Duodenal mucosa (tissue), 2 donors: ENCODE results near the gene PTPRN2.
"Not testable (repeated sequence)": the region's sequence is repeated elsewhere in the genome, so short reads cannot be mapped to it uniquely, and the experiment has no call there.

Experiments
- H3K27ac ChIP-seq: one replicate; pipeline ENCODE4 v1.7.0; 2013; ENCODE audit warnings: low read depth, low read length
- H3K27me3 ChIP-seq, 2 donors: one replicate each; pipeline ENCODE4 v1.7.0; 2013; ENCODE audit warnings: low read length in 2 of 2, control low read depth in 1 of 2; ENCODE audit not compliant: insufficient read depth in 2 of 2, control insufficient read depth in 1 of 2
- H3K36me3 ChIP-seq, 2 donors: one replicate each; pipeline ENCODE4 v1.7.0; 2013; ENCODE audit warnings: low read length in 2 of 2, control low read depth in 1 of 2; ENCODE audit not compliant: insufficient read depth in 2 of 2, control insufficient read depth in 1 of 2
- H3K4me1 ChIP-seq, 2 donors: one replicate each; pipeline ENCODE4 v1.7.0; 2013; ENCODE audit warnings: low read length in 2 of 2, control low read depth in 1 of 2; ENCODE audit not compliant: insufficient read depth in 2 of 2, control insufficient read depth in 1 of 2
- H3K4me3 ChIP-seq, 2 donors: one replicate each; pipeline ENCODE4 v1.7.0; 2013; ENCODE audit warnings: low read length in 2 of 2, low read depth in 1 of 2
- H3K9ac ChIP-seq, 2 donors: one replicate each; pipeline ENCODE4 v1.7.0; 2013; ENCODE audit warnings: low read length in 2 of 2, low read depth in 1 of 2
- H3K9me3 ChIP-seq, 2 donors: one replicate each; pipeline ENCODE4 v1.7.0; 2013; ENCODE audit warnings: low read length in 2 of 2, control low read depth in 1 of 2; ENCODE audit not compliant: control insufficient read depth in 1 of 2

Gene PTPRN2

DNA sequence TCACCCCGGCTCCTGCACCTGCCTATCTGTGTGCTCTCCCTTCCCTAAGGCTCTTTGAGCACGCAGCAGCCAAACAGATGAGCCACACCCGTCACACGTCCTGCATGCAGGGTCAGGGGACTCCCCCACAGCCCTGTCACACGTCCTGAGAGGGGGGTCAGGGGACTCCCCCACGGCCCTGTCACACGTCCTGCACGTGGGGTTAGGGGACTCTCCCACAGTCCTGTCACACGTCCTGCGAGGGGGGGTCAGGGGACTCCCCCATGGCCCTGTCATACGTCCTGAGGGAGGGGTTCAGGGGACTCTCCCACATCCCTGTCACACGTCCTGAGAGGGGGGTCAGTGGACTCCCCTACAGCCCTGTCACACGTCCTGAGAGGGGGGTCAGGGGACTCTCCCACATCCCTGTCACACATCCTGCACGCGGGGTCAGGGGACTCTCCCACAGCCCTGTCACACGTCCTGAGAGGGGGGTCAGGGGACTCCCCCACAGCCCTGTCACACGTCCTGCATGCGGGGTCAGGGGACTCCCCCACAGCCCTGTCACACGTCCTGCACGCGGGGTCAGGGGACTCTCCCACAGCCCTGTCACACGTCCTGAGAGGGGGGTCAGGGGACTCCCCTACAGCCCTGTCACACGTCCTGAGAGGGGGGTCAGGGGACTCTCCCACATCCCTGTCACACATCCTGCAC, 211.3 kb downstream of the PTPRN2 start:
- H3K9me3 ChIP-seq, H3K36me3 ChIP-seq, H3K4me1 ChIP-seq, H3K27me3 ChIP-seq, H3K4me3 ChIP-seq, H3K27ac ChIP-seq, H3K9ac ChIP-seq: not testable (repeated sequence)

DNA sequence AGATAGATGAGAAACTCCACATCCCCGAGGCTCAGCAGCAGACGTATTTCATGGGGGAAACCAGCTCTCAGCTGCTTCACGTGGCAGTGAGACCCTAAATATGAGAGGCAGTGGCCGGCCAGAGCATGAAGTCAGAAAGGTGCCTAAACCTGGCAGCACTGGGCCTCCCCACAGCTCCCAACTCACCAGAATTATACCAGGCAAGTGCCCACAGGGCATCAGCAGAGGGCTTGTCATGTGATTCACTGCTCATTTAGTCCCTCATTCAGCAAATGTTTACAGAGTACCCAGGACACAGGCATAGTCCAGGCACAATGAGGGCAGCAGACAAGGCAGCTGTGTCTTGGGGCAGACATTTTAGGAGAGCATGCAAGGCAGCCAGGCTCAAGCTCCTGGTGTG, 212.6 kb downstream of the PTPRN2 start:
- no peaks in the 10 kb centered on the region for H3K9me3 ChIP-seq
- no peaks in the 10 kb centered on the region for H3K27me3 ChIP-seq
- no peaks in the 10 kb centered on the region for H3K36me3 ChIP-seq
- H3K4me1 ChIP-seq, result no peaks in the 10 kb centered on the region
- H3K27ac ChIP-seq, result no peak overlapping the region
- no peak overlapping the region for H3K4me3 ChIP-seq
- no peak overlapping the region for H3K9ac ChIP-seq

DNA sequence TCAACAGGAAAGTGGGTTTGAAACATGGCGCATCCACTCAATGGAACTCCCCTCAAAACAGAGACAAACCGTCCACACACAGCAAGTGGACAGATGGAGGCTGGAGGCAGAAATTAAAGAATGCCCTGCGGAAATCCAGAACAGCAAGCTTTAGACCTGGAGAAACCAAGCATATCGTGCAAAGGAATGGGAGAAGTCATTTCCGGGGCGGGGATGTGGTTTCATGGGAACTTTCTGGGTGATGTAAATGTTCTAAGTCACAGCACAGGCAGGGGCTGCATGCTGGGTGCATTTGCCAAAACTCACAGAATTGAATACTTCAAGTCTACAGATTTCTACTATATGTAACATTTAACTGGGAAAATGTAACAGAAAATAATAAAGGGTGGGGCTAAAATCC, 213.0 kb downstream of the PTPRN2 start:
- Histone ChIP-seq H3K4me3 (no peak overlapping the region), H3K27me3 (no peaks in the 10 kb centered on the region), H3K36me3 (no peaks in the 10 kb centered on the region), H3K9me3 (no peaks in the 10 kb centered on the region), H3K4me1 (no peaks in the 10 kb centered on the region), H3K9ac (no peak overlapping the region), H3K27ac (no peak overlapping the region)

DNA sequence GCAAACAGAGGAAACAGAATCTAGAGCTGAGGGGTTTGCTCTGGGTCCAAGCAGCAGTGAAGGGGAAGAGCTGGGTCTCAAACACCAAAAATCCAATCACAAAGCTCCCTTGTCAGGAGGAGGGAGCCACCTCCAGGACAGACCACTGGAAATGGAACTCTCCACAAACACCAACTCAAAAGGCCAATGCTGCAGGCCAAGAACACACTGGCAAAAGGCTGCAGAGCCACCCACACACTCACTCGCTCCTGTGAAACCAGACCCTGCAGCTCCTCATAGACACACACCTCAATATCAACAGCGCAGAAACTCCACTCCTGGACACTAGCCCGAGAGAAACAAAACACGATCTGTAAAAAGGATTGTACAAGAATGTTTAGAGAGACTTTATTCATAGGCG, 213.5 kb downstream of the PTPRN2 start:
- H3K27ac ChIP-seq, result no peak overlapping the region
- no peak overlapping the region for H3K9ac ChIP-seq
- no peak overlapping the region for H3K4me3 ChIP-seq
- no peaks in the 10 kb centered on the region for H3K4me1 ChIP-seq
- no peaks in the 10 kb centered on the region for H3K27me3 ChIP-seq
- no peaks in the 10 kb centered on the region for H3K9me3 ChIP-seq
- H3K36me3 ChIP-seq, result no peaks in the 10 kb centered on the region

- Histone ChIP-seq H3K4me3 (no peak overlapping the region), H3K9me3 (no peaks in the 10 kb centered on the region), H3K4me1 (no peaks in the 10 kb centered on the region), H3K9ac (no peak overlapping the region), H3K27ac (no peak overlapping the region), H3K27me3 (no peaks in the 10 kb centered on the region), H3K36me3 (no peaks in the 10 kb centered on the region)
These were observed 214.0 kb downstream of the PTPRN2 start for GRCh38 chr7:158373476-158374133.

DNA sequence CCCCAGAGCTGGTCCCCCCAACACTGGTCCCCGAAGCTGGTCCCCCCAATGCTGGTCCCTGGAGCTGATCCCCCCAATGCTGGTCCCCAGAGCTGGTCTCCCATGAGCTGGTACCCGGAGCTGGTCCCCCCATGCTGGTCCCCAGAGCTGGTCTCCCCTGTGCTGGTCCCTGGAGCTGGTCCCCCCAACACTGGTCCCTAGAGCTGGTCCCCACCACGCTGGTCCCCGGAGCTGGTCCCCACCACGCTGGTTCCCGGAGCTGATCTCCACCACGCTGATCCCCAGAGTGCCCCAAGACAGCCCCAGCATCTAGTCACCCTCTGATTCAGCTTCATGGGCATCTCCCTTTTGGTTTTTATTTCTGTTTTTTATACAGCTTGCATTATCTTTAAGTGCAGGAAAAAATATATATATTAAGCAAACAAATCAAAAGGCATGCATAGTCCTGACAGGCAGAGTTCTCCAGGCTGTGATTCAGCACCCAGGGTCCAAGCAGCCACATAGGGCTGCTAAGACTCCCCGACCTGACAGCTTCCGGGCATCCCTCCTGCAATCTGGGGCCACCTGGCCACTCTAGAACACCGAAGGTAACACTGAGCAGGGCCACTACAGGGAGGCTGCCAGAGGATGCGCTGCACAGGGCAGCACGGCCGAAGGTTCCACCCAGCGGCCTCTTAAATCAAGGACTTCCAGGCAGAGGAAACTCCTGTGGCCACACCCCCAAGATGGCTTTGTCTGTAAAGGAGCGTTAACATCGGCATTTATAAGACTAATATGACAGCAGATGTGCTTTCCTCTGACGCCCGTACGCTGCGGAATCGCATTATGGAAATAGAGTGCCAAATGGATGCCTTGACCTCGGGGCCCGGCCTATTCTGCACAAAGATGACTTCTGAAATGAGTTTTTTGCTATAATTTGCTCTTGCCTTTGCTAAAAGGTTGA, 215.0 kb downstream of the PTPRN2 start:
- H3K9me3 ChIP-seq, result no peaks in the 10 kb centered on the region
- no peaks in the 10 kb centered on the region for H3K27me3 ChIP-seq

GRCh38 chr7:158371856-158372255, 215.8 kb downstream of the PTPRN2 start:
- Histone ChIP-seq H3K36me3 (no peaks in the 10 kb centered on the region), H3K9ac (no peak overlapping the region), H3K27me3 (no peaks in the 10 kb centered on the region), H3K4me1 (no peaks in the 10 kb centered on the region), H3K27ac (no peak overlapping the region), H3K9me3 (no peaks in the 10 kb centered on the region), H3K4me3 (no peak overlapping the region)

More for the DNA sequence above, 215.0 kb downstream of the PTPRN2 start:
- no peak overlapping the region for H3K9ac ChIP-seq
- no peak overlapping the region for H3K27ac ChIP-seq
- no peaks in the 10 kb centered on the region for H3K36me3 ChIP-seq
- H3K4me1 ChIP-seq, result no peaks in the 10 kb centered on the region
- no peak overlapping the region for H3K4me3 ChIP-seq

DNA sequence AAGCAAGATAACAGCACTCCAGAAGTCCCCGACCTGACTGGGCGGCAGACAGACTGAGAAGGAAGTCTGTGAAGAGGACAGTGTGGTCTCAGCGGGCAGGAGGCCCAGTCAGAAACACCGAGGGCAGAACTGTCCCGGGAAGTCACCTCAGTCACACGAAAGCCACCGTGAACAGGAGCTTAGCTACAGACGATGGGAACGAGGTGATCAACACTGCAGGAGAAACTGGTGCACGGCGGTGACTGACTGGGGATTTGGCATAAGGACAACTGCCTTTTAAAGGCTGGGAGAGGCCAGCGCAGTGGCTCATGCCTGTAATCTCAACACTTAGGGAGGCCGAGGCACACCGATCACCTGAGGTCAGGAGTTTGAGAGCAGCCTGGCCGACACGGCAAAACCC, 217.8 kb downstream of the PTPRN2 start:
- no peaks in the 10 kb centered on the region for H3K27me3 ChIP-seq
- H3K27ac ChIP-seq, result no peak overlapping the region
- H3K4me1 ChIP-seq, result no peaks in the 10 kb centered on the region
- no peak overlapping the region for H3K9ac ChIP-seq
- H3K9me3 ChIP-seq, result no peaks in the 10 kb centered on the region
- H3K4me3 ChIP-seq, result no peak overlapping the region
- H3K36me3 ChIP-seq, result no peaks in the 10 kb centered on the region

DNA sequence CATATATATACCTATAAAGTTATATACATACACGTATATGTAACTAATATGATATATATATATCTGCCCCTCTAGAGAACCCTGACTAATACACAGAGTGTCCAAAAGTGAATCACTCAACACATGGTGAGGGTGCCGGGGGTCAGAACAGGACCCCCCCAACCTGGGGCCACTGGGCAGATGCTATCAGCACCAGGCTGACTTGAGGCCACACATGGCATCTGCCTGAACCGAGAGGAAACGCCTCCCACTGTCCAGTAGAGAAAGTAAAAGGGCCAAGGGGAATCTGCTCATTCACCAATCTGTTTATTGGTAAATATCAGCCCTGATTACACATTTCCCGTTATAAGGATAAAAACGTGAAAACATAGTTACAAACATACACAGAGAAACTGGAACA, 218.3 kb downstream of the PTPRN2 start:
- Histone ChIP-seq H3K4me1 (no peaks in the 10 kb centered on the region), H3K27me3 (no peaks in the 10 kb centered on the region), H3K4me3 (no peak overlapping the region), H3K36me3 (no peaks in the 10 kb centered on the region), H3K9ac (no peak overlapping the region), H3K9me3 (no peaks in the 10 kb centered on the region), H3K27ac (no peak overlapping the region)

GRCh38 chr7:158368449-158368848, 219.2 kb downstream of the PTPRN2 start:
- Histone ChIP-seq H3K36me3 (no peaks in the 10 kb centered on the region), H3K27ac (no peak overlapping the region), H3K4me3 (no peak overlapping the region), H3K27me3 (no peaks in the 10 kb centered on the region), H3K4me1 (no peaks in the 10 kb centered on the region), H3K9ac (no peak overlapping the region), H3K9me3 (no peaks in the 10 kb centered on the region)
